H1 (cell line): ENCODE results near the gene MAPK1. TPM values are rescaled to one million over a fixed set of nuclear protein-coding genes. Genes with fewer than 3 reads are reported as not detected.

Experiments
- CBX8 ChIP-seq: fragments of 300-800, 300-1000 bp; sonication (generic); IDR thresholded peaks from 2 replicates; pipeline ENCODE4 v1.7.1; 2016; ENCODE audit warnings: low read depth, low read length, borderline replicate concordance
- CHD7 ChIP-seq: fragments of 300-600 bp; sonication (generic); IDR thresholded peaks from 2 replicates; pipeline ENCODE4 v1.7.1; 2012; ENCODE audit warnings: low read length, moderate library complexity, mild to moderate bottlenecking, inconsistent platforms; ENCODE audit not compliant: insufficient replicate concordance
- CREB1 ChIP-seq: IDR thresholded peaks from 2 replicates; pipeline ENCODE4 v1.6.1; 2012; ENCODE audit warnings: inconsistent platforms
- CTBP2 ChIP-seq: IDR thresholded peaks from 2 replicates; pipeline ENCODE4 v1.7.0; 2011; ENCODE audit warnings: borderline replicate concordance, mild to moderate bottlenecking, moderate library complexity, mixed read lengths, low read length; ENCODE audit not compliant: insufficient read depth, insufficient read length
- GTF2F1 ChIP-seq: IDR thresholded peaks from 2 replicates; pipeline ENCODE4 v1.6.1; 2012; ENCODE audit warnings: low read depth, low read length, improper control_type of control experiment, borderline replicate concordance
- KDM4A ChIP-seq: IDR thresholded peaks from one replicate; pipeline ENCODE4 v1.7.1; 2012; ENCODE audit warnings: low read depth, mild to moderate bottlenecking, moderate library complexity, low read length, inconsistent platforms; ENCODE audit not compliant: severe bottlenecking
- MAFK ChIP-seq: IDR thresholded peaks from 2 replicates; pipeline ENCODE4 v1.6.1; 2012; ENCODE audit warnings: low read depth, mild to moderate bottlenecking, improper control_type of control experiment, low read length
- RAD21 ChIP-seq, 2 experiments: IDR thresholded peaks in 1 of 2; conservative IDR thresholded peaks in 1 of 2; 2 replicates each; pipeline ENCODE4 v1.6.1; 2011; ENCODE audit warnings: low read depth in 2 of 2, low read length in 2 of 2, improper control_type of control experiment in 1 of 2, inconsistent platforms in 1 of 2, mild to moderate bottlenecking in 1 of 2, moderate library complexity in 1 of 2
- SP4 ChIP-seq: IDR thresholded peaks from 2 replicates; pipeline ENCODE4 v1.6.1; 2012; ENCODE audit warnings: low read length, inconsistent platforms
- polyA plus RNA-seq, 7 experiments: library from polyadenylated mRNA; depleted of rRNA in 3 of 7; stranded (reverse) in 5 of 7; unstranded in 2 of 7; fragments of >200 nt in 5 of 7; fragments of 200-250 nt in 2 of 7; gene quantifications; 1 replicate in 5 of 7; 2 replicates in 1 of 7; 4 replicates in 1 of 7; pipeline versions ENCODE4 v1.2.1 to v1.2.3, GENCODE V29; 2011 to 2013; ENCODE audit warnings: missing spikeins in 2 of 7, mixed read lengths in 2 of 7
- total RNA-seq: library from RNA; stranded (reverse); fragmentation: NEBNext Ultra II Directional; extraction: Animal tissue kit (Norgen Biotek cat#: 25700); gene quantifications from 2 replicates; pipeline ENCODE4 v1.2.1, GENCODE V29; 2021

MAPK1 gene
- total and polyA plus RNA-seq, 2 of the 8 experiments (the other 6 are each of a cell fraction or from before 2014, with no cell fraction given), result 28.1 to 101 TPM

- no peak for TF ChIP-seq CHD7
- no peak for TF ChIP-seq SP4
- TF ChIP-seq CBX8, result no peak
- no peak for TF ChIP-seq RAD21 (IDR thresholded peaks at IDR 0.05 in 1 of 2, conservative IDR thresholded peaks at IDR 0.05 in 1 of 2; ENCODE audit: low read depth in 2 of 2, low read length in 2 of 2)
- no peak for TF ChIP-seq CTBP2
- no peak for TF ChIP-seq MAFK
- no peak for TF ChIP-seq KDM4A
- TF ChIP-seq CREB1, result no peak
- no peak for TF ChIP-seq GTF2F1
These were observed 63.6 kb downstream of the MAPK1 start (continued) for GRCh38 chr22:21803811-21804249.
